Hepatocyte (in vitro differentiated cells): ENCODE data around the gene APOB.

ENCODE experiments used
- EZH2phosphoT487 ChIP-seq: fragments of 200-600 bp; sonication (generic); IDR thresholded peaks from one replicate; pipeline ENCODE4 v1.6.1; 2018; ENCODE audit warnings: antibody characterized with exemption, mild to moderate bottlenecking, low read depth, moderate library complexity; ENCODE audit not compliant: unreplicated experiment, severe bottlenecking
- TF ChIP-seq, protein P1 (sequence below): fragments of 200-600 bp; sonication (generic); IDR thresholded peaks from 2 replicates; pipeline ENCODE4 v1.5.1; 2016; ENCODE audit warnings: antibody characterized with exemption, mild to moderate bottlenecking; ENCODE audit not compliant: poor library complexity

DNA sequence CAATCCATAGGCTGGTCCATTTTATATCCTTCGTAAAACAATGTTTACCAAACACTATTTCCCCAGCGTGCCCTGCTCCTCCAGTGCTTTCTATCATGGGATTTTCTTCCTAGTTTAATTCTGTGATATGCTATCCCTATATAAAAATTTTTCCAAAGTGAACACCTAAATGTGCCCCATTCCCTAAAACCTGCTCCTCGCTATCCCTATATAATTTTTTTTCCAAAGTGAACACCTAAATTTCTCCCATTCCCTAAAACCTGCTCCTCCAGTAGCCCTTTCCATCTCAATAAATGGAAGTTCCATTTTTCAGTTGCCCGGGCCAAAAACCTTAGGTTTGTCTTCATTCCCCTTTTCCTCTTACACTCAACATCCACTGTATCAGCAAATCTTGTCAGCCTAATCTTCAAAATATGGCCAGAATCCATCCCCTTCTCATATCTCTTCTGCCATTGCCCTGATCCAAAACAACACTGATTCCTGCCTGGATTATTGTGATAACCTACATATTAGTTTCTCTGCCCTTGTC is 26.1 kb downstream of the APOB start:
- TF ChIP-seq, protein P1, sequence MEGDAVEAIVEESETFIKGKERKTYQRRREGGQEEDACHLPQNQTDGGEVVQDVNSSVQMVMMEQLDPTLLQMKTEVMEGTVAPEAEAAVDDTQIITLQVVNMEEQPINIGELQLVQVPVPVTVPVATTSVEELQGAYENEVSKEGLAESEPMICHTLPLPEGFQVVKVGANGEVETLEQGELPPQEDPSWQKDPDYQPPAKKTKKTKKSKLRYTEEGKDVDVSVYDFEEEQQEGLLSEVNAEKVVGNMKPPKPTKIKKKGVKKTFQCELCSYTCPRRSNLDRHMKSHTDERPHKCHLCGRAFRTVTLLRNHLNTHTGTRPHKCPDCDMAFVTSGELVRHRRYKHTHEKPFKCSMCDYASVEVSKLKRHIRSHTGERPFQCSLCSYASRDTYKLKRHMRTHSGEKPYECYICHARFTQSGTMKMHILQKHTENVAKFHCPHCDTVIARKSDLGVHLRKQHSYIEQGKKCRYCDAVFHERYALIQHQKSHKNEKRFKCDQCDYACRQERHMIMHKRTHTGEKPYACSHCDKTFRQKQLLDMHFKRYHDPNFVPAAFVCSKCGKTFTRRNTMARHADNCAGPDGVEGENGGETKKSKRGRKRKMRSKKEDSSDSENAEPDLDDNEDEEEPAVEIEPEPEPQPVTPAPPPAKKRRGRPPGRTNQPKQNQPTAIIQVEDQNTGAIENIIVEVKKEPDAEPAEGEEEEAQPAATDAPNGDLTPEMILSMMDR: no peak
- no peak for TF ChIP-seq EZH2phosphoT487
